ENCODE results near the gene DYRK3.
A peak's percentile ranks its signal among the peaks of the same experiment; 100 is the strongest.

Gene DYRK3

GRCh38 chr1:206668351-206668750 lies 33.0 kb downstream of the DYRK3 start:
- ChIA-PET POLR2A (no interaction called here), CTCF (interaction anchor here (0.9 to 25.1 kb wide), 8 partner anchors 9 to 189 kb away, joined by 3 to 380 read pairs (median 6); partner anchors contain the start of gene DYRK3)
- Histone ChIP-seq H3K36me3 (ENCODE audit: control insufficient read depth in 2 of 2, insufficient read depth in 1 of 2, low read length in 2 of 2) (no peaks in the 10 kb centered on the region), H3K9me3 (ENCODE audit: control insufficient read depth, insufficient read depth, low read depth, low read length) (no peaks in the 10 kb centered on the region), H3K4me3 (ENCODE audit: low read depth, low read length) (no peak overlapping the region), H3K27ac (ENCODE audit: extremely low read depth, low read depth, low read length) (no peak overlapping the region), H3K4me1 (ENCODE audit: control insufficient read depth, insufficient read depth, low read length) (no peaks in the 10 kb centered on the region)
- no peak for TF ChIP-seq ZNF555 (tag by site-specific recombination; conservative IDR thresholded peaks at IDR 0.05)
- TF ChIP-seq ZNF610 (tag by site-specific recombination; IDR thresholded peaks at IDR 0.05; ENCODE audit: borderline replicate concordance) = no peak
- TF ChIP-seq OSR2 (tag by site-specific recombination; IDR thresholded peaks at IDR 0.05) = no peak
- TF ChIP-seq ZNF701 (tag by site-specific recombination; IDR thresholded peaks at IDR 0.05) = no peak
- no peak for TF ChIP-seq ZIC2 (tag by site-specific recombination; IDR thresholded peaks at IDR 0.05)
- TF ChIP-seq ZNF280D (tag by site-specific recombination; IDR thresholded peaks at IDR 0.05) = no peak

GRCh38 chr1:206668874-206669410 lies 33.6 kb downstream of the DYRK3 start:
- ChIA-PET CTCF (interaction anchor here (0.6 to 25.1 kb wide), 5 partner anchors 10 to 165 kb away, joined by 3 to 380 read pairs (median 4); partner anchors contain the start of gene DYRK3), POLR2A (no interaction called here)
- no peaks in the 10 kb centered on the region for H3K9me3 ChIP-seq (ENCODE audit: control insufficient read depth, insufficient read depth, low read depth, low read length)
- H3K27ac ChIP-seq (ENCODE audit: extremely low read depth, low read depth, low read length) = no peak overlapping the region
- H3K36me3 ChIP-seq (ENCODE audit: control insufficient read depth in 2 of 2, insufficient read depth in 1 of 2, low read length in 2 of 2) = no peaks in the 10 kb centered on the region
- no peak overlapping the region for H3K4me3 ChIP-seq (ENCODE audit: low read depth, low read length)
- H3K4me1 ChIP-seq (ENCODE audit: control insufficient read depth, insufficient read depth, low read length) = no peaks in the 10 kb centered on the region
- 0 out of 2 replicates have a peak, but pooled peaks have one; percentile 56 for TF ChIP-seq ZNF560 (tag by site-specific recombination; IDR thresholded peaks at IDR 0.05; ENCODE audit: borderline replicate concordance)
- no peak for TF ChIP-seq KLF9 (tag by site-specific recombination; IDR thresholded peaks at IDR 0.05; ENCODE audit: low read depth)
- TF ChIP-seq ZBTB11 (tag by site-specific recombination; conservative IDR thresholded peaks at IDR 0.05; ENCODE audit: low read depth) = peak; percentile 62
- TF ChIP-seq ZNF221 (tag by site-specific recombination; IDR thresholded peaks at IDR 0.05; ENCODE audit: borderline replicate concordance) = no peak
- TF ChIP-seq ZNF664 (tag by site-specific recombination; IDR thresholded peaks at IDR 0.05) = peak; percentile 59; the same call in 1 of the 2 replicates
- no peak for TF ChIP-seq HOXA7 (CRISPR knock-in tag; IDR thresholded peaks at IDR 0.05; ENCODE audit: borderline replicate concordance)
- TF ChIP-seq ZNF518A (tag by site-specific recombination; conservative IDR thresholded peaks at IDR 0.05; ENCODE audit: low read depth) = peak; percentile 82
- TF ChIP-seq RBAK (tag by site-specific recombination; IDR thresholded peaks at IDR 0.05) = 0 out of 2 replicates have a peak, but pooled peaks have one; percentile 39
- TF ChIP-seq ZNF654 (tag by site-specific recombination; IDR thresholded peaks at IDR 0.05; ENCODE audit: low read depth) = peak; percentile 34; the same call in 1 of the 2 replicates
- TF ChIP-seq ZNF623 (tag by site-specific recombination; IDR thresholded peaks at IDR 0.05) = peak; percentile 70
- TF ChIP-seq ZNF830 (tag by site-specific recombination; IDR thresholded peaks at IDR 0.05; ENCODE audit: low read depth) = no peak
- TF ChIP-seq ZNF202 (tag by site-specific recombination; IDR thresholded peaks at IDR 0.05; ENCODE audit: borderline replicate concordance) = no peak
- TF ChIP-seq ZNF394 (tag by site-specific recombination; IDR thresholded peaks at IDR 0.05; ENCODE audit: borderline replicate concordance) = peak; percentile 90
- TF ChIP-seq ZXDB (tag by site-specific recombination; IDR thresholded peaks at IDR 0.05) = 0 out of 2 replicates have a peak, but pooled peaks have one; percentile 31
- TF ChIP-seq KLF8 (tag by site-specific recombination; IDR thresholded peaks at IDR 0.05) = no peak
- no peak for TF ChIP-seq ZSCAN30 (tag by site-specific recombination; IDR thresholded peaks at IDR 0.05)
- 0 out of 2 replicates have a peak, but pooled peaks have one; percentile 33 for TF ChIP-seq ZNF629 (tag by site-specific recombination; IDR thresholded peaks at IDR 0.05)
